Upper lobe of left lung (tissue), 4 donors: ENCODE measurements around the gene MKNK1.

Source experiments
- EP300 ChIP-seq, 4 donors: sonication (generic); formaldehyde crosslinking; IDR thresholded peaks; one replicate each; pipeline ENCODE4 v1.5.1; 2017; ENCODE audit warnings: antibody characterized with exemption in 4 of 4, control low read depth in 2 of 4
- TF ChIP-seq, protein P1 (sequence below), 6 experiments: fragments of 450-650 bp in 4 of 6; fragments of 200-600 bp in 2 of 6; sonication (generic) in 2 of 6; IDR thresholded peaks; one replicate each; pipeline ENCODE4 v1.5.1; 2016 to 2019; ENCODE audit warnings: antibody characterized with exemption in 6 of 6

DNA sequence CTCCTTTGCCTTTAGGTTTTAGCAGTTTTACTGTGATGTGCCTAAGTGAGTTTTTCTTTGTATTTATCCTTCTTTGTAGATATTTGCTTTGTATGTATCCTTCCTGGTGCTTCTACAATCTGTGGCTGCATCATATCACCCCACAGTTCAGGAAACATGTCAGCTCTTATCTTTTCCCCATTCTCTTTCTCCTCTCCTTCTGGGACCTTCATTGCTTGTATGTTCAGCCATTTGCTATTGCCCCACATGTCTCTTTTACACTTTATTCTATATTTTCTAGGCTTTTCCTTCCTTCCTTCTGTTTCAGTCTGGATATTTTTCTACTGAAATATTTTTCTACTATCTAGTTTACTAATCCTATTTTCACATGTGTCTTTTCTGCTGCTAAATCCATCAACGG lies 67.5 kb downstream of the MKNK1 start:
- TF ChIP-seq EP300 (IDR thresholded peaks at IDR 0.05) = no peak
- TF ChIP-seq, protein P1, sequence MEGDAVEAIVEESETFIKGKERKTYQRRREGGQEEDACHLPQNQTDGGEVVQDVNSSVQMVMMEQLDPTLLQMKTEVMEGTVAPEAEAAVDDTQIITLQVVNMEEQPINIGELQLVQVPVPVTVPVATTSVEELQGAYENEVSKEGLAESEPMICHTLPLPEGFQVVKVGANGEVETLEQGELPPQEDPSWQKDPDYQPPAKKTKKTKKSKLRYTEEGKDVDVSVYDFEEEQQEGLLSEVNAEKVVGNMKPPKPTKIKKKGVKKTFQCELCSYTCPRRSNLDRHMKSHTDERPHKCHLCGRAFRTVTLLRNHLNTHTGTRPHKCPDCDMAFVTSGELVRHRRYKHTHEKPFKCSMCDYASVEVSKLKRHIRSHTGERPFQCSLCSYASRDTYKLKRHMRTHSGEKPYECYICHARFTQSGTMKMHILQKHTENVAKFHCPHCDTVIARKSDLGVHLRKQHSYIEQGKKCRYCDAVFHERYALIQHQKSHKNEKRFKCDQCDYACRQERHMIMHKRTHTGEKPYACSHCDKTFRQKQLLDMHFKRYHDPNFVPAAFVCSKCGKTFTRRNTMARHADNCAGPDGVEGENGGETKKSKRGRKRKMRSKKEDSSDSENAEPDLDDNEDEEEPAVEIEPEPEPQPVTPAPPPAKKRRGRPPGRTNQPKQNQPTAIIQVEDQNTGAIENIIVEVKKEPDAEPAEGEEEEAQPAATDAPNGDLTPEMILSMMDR (IDR thresholded peaks at IDR 0.05) = no peak
